GM15510 (cell line): ENCODE measurements around the gene APCDD1L.

Source experiments
- POLR2A ChIP-seq: IDR thresholded peaks from 3 replicates; pipeline ENCODE4 v1.6.1; 2011; ENCODE audit warnings: borderline replicate concordance; ENCODE audit not compliant: insufficient read length; ENCODE audit errors: extremely low read depth

The APCDD1L gene

DNA sequence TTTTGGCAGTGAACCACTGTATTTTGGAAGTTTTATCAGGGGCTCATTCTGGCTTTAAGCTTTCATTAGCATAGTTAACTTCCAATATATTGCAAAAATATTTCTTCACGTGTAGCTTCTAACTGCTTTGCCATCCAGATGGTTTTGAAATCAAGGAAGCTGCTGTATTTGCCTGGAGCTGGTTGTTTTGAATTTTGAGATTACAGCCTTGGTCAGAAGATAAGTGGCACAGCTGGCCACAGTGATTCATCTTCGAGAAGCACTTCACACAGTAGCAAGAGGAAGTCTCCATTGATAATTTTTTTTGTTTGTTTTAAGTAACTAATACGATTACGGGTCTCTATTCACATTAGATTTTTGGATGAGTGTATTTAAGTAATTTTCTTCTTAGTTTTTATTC, 3.8 kb downstream of the APCDD1L start:
- no peak for TF ChIP-seq POLR2A

DNA sequence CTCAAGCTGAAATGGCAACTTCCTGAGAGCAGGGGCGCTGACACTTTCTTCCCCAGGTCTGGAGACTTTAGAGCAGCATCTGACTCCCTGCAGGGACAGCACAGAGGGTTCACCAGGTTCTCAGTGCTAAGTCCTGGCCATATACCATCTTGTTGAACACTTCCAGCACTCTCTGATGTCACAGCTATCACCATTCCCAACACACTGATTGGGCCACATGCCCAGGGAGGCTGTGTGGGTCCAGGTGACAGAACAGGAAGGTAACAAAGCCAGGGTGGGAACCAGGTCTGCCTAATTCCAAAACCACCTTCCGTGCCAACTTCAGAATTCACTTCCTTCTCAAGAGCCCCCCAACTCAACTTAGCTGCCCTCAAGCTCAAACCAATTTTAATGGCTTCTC, 4.3 kb downstream of the APCDD1L start:
- TF ChIP-seq POLR2A = no peak

DNA sequence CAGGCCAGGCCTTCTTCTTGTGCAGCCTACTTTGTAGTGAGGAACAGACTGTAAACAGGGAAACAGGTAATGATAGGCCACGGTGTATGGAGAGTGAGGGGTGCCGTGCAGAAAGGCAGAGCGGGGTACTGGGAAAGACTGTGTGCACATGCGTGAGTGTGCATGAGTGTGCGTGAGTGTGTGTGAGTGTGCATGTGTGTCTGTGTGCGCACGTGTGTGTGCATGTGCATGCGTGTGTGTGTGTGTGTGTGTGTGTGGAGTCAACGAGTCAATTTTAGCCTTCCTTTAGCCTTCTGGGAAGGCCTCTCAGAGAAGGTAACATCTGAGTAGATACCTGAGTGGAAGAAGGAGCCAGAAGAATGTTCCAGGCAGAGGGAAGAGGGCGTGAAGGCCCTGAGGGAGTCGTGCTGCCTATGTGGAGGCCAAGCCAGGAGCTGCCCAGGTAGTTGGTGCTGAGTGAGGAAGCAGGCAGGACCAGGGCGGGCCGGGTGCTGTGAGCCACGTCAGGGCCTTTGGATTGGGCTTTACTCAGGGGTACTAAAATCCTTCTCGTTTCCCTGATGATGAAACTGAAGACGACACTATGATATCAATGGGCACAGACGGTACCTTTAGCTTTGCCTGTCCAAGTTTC, 6.3 kb downstream of the APCDD1L start:
- TF ChIP-seq POLR2A = no peak

DNA sequence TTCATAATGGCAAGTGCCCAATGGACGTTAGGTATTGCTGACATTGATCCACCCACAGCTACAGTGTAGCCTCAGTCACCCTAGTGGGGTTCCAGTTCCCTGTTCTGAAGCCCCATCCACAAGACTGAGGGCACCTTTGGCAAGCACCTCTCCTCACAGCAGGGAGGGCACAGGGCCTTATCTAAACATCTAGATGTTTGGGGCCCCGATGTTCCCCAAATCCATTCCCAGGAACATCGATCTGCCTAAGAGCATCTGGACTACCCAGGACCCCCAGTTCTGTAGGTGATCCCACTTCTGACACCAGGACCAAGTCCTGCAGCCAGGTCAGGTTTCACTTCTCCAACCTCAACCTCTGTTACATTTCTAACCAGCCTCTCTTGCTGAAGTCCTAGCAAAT, 10.6 kb downstream of the APCDD1L start:
- TF ChIP-seq POLR2A = no peak

DNA sequence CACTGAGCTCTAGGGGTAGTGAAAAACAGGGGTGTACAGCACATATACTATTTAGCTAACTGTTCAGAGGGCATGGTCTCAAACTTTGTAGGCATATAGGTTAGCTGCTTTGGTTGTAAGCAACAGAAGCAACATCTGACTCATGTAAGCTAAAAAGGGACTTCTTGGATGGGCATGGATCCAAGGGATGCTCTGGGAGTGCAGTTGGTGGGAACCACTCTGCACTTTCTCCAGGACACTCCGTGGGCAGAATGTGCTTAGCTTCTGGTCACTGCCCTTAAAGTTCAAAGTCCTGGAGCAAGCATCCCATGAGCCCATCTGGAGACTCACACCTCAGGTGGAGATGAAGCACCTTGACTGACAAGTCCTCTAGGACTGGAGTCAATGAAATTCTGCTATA, 11.5 kb downstream of the APCDD1L start:
- no peak for TF ChIP-seq POLR2A

- no peak for TF ChIP-seq POLR2A
Observed at GRCh38 chr20:58500256-58500655, 14.9 kb downstream of the APCDD1L start.

DNA sequence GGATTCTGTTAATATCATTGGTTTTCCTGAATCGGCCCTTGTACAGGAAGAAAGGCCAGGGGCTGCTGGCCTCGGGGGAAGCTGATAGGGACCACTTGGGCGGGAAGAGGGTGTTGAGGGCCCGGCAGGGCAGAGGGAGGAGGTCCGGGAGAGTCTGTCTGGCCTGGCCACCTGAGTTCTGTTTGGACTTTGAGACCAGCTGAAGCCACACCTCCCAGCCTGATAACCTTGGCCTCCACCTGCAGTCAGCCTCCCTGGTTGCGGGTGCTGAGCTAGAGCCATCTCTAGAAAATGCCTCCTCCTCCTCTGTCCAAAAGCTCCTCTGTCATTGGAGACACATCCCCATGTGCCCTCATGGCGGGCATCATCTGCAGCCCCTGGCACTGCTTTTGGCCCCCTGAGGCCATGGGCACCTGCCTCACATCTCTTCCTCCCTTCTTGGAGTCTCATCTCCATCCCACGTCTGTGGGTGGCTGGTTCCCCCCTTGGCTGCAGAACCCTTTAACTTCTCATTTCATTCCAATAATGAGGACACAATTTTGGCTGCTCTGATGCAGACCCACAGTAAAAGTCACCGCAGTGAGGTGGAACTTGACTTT, 16.6 kb downstream of the APCDD1L start:
- no peak for TF ChIP-seq POLR2A

GRCh38 chr20:58497724-58498469, 17.3 kb downstream of the APCDD1L start:
- no peak for TF ChIP-seq POLR2A

DNA sequence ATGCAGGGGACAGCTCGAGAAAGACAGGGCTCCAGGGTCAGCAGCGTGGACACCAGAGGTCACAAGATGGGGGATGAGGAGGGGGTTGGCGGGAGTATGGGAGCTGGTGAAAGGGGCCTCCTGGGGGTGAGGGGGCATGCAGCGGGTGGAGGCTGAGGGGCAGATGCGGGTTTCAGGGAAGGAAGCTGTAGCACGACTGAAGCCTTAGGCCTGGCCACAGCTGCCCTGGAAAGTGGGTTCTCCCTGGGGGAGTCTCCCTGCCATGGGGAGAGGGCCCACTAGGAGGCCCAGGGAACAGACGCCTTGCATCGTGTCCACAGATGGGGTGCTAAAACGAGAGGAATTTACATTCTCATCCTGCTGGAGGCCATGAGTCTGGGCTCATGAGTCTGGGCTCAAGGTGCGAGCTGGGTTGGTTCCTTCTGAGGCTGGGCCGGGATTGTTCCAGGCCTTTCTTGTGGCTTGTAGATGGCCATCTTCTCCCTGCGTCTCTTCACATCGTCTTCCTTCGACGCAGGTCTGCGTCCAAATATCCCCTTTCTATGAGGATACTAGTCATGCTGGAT, 18.0 kb downstream of the APCDD1L start:
- TF ChIP-seq POLR2A = no peak

- TF ChIP-seq POLR2A = no peak
Observed at GRCh38 chr20:58496429-58496769, 18.8 kb downstream of the APCDD1L start.

DNA sequence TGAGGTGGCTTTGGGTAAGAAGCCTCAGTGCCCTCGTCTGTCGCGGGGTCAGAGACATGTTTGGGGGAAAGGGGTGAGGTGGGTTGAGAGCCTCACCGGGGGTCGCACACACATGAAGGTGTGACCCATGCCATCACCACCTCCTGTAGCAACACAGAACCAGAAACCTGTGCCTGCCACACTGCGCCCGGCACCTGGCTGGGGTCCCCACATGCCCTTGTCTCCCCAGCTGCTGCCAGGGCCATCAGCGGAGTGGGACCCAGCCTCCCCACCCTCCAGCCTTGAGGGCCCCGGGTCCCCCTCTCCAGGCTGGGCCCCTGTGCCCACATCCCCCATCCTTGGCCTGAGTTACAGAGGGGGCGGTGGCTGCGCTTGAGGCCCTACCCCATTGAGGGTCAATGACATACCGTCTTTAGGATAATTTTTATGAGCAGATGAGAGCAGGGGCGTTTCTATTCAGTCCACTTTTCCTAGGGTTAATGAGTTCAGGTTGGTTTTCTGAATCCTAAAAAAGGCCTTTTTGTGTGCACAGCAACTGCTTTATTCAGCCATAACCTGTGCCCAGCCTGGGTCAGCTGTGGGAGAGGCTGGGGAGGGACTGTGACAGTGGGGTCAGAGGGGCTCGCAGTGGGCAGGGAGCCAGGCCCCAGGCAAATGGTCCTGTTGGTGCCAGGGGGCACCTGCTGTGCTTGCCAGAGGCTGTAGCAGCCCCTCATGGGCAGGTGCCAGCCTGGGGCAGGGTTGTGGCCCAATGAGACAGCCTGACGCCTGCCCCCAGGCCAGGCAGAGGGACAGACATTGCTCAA, 19.4 kb downstream of the APCDD1L start:
- no peak for TF ChIP-seq POLR2A

- no peak for TF ChIP-seq POLR2A
Observed at GRCh38 chr20:58494923-58495622, 20.1 kb downstream of the APCDD1L start.

DNA sequence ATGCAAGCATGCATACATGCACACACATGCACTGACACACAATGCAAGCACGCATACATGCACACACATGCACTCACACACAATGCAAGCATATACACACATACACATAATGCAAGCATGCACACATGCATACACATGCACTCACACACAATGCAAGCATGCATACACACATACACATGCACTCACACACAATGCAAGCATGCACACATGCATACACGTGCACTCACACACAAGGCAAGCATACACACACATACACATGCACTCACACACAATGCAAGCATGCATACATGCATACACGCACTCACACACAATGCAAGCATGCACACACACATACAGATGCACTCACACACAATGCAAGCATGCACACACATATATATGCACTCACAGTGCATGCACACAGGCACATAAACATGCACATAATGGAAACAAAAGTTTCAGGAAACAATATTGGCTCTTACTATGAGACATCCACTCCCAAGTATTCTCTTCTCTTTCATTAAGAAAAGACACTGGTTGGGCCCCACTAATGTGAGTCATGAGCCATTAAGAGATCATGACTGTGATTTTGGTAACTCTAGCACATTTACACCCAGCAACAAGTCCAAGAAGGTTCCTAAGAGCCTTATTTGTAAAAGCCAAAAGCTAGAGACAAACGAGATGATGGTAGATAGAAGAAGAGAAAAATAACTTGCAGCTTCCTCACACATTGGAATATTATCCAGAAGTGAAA, 22.2 kb downstream of the APCDD1L start:
- TF ChIP-seq POLR2A = no peak
